Stimulated activated CD8-positive, alpha-beta memory T cell treated with anti-CD3 and anti-CD28 coated beads, Interleukin-15, amount 100 ng/mL, for 4 hours (primary cell): Measurements from ENCODE around the gene CHAC1.
"Not testable (repeated sequence)": the region's sequence is repeated elsewhere in the genome, so short reads cannot be mapped to it uniquely, and the experiment has no call there.

ENCODE experiments used
- DNase-seq, 2 donors: peaks; one replicate each; pipeline ENCODE4 v3.0.0-alpha.2; 2020; ENCODE audit warnings: low read depth in 2 of 2

CHAC1 gene

GRCh38 chr15:40957041-40957555, 3.8 kb downstream of the CHAC1 start:
- DNase-seq = no peak

DNA sequence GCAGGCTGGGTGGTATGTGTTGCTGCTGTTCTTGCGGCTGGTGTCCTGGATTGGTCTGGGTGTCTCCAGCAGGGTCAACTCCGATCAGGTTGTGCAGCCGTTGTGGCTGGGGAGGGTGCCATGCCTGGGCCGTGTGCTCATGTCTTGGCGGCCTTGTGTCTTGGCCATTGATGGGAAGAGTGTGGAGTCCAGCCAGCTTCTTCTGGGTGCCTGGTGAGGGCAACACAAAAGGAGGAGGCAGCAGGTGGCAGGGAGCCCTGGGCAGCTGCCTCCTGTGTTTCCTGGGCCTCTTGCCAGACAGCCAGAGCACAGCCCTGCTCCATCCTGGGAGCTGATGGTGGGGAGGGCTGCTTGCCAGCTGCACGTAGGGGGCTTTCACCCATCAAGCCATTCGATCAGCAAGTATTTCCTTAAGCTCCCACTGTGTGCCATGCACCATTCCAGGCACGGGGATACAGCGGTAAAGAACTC, 4.3 kb downstream of the CHAC1 start:
- DNase-seq = no peak

- no peak for DNase-seq
Observed at GRCh38 chr15:40958146-40958545, 4.9 kb downstream of the CHAC1 start.

- DNase-seq = no peak
Observed at GRCh38 chr15:40958723-40959122, 5.5 kb downstream of the CHAC1 start.

- no peak for DNase-seq
Observed at GRCh38 chr15:40959331-40960141, 6.3 kb downstream of the CHAC1 start.

DNA sequence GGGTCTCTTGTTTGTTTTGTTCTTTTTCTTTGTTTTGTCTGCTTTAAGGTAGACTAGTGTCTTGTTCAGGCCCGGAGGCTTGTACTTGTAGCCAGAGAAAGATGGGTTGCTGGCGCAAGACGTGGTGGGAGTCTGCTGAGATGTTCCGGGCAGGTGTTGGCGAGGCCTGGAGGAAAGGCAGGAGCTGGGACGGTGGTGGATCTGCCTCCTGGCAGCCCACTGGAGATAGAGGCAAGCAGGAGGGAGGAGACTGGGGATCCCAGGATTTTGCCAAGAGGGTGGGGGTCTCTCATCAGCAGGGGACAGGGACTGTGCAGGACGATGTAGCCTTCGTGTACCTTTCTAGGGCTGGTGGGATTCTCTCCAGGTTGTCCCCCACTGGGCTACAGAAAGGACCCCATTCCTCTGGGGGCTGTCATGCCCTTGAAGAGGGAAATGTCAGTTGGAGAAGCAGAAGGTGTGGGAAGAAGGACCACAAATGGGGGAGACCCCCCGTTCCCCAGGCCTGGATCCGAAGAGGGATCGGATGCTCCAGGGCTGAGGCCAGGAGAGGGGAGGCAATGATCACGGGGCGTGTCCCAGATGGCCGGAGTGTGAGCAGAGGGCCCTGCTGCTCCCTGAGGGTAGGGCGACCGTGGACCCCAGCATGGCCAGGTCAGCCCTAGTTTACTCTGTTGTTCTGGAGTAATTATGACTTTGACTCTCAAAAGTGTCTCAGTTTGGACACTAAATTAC, 7.0 kb downstream of the CHAC1 start:
- no peak for DNase-seq

- no peak for DNase-seq
Observed at GRCh38 chr15:40960925-40961324, 7.7 kb downstream of the CHAC1 start.

- DNase-seq = not testable (repeated sequence)
Observed at GRCh38 chr15:40961740-40962139, 8.5 kb downstream of the CHAC1 start.

DNA sequence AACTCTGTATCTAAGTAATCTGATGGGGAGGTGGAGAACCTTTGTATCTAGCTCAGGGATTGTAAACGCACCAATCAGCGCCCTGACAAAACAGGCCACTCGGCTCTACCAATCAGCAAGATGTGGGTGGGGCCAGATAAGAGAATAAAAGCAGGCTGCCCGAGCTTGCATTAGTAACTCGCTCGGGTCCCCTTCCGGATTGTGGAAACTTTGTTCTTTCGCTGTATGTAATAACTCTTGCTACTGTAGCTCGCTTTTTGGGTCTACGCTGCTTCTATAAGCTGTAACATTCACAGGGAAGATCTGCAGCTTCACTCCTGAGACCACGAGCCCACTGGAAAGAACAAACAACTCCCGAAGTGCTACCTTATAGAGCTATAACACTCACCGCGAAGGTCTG, 9.0 kb downstream of the CHAC1 start:
- not testable (repeated sequence) for DNase-seq

DNA sequence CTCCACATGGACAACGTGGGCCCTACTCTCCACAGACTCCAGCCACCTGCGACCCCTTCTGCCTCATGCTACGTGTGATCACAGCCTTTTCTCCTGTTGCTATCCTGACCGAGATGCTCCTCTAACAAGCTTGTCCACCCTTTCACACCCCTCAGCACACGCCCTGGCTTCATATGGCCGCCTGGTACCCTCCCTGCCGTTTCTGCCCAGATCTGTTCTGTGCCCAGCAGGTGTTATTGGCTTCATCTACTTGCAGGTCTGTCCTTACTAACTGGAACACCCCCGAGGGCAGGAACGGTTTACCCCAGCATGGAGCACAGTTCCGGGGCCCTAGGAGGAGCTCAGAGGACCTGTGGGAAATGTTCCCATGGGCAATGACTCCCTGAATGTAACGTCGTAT, 9.9 kb downstream of the CHAC1 start:
- no peak for DNase-seq

DNA sequence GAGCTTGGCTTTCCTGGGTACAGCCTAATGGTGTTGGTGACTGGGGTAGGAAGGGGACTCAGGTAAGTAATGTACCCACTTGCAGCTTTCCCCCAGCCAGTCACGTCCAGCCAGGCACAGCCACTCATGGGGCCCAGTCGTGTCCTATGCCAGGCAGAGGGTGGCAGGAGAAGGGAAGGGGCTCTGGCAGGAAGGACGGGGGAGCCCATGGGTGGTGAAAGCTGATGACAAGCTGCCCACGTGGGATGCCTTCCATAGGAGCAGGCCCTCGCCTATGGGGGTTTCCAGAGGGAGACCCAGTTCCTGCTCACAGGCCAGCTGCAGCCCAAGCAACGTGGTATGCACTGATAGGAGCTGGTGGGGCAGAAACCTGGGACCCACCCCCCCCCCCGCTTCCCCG, 10.7 kb downstream of the CHAC1 start:
- DNase-seq = no peak

DNA sequence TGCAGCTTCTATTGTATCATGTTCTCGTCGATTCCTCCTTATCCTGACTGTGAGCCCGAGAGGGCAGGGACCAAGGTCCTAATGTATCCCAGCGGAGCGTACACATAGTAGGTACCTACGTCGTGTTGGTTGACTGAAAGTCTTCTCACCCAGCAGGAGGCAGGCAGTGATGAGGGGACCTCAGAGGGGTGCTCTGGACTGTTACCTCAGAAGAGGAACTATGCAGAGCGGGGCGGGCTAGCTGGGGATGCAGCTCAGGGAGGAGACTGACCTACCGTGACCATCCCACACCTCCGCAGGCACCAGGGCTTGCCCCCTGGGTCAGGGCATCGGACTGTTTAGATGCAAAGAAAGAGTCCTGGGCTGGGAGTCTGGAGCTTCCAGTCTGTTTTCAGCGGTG, 11.4 kb downstream of the CHAC1 start:
- no peak for DNase-seq

GRCh38 chr15:40968290-40969085, 15.2 kb downstream of the CHAC1 start:
- DNase-seq = no peak

- DNase-seq = no peak
Observed at GRCh38 chr15:40969363-40969762, 16.1 kb downstream of the CHAC1 start.

DNA sequence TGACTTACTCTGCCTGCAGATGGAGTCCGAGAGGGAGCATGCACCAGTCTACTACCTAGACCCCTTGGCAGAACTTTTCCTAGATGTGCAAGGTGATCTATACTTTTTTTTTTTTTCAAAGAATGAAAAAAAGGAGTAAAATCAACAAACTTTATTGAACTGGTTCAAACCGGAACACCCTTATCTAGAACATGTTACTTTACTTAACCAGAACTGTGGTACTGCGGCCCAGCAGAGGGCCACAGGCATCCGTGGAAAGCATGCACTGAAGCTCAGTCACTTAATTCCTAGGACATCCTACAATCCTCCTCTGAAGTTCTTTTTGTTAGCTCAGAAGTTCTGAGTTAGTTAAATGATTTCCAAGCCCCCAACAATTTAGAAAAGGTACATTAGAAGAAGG, 21.6 kb downstream of the CHAC1 start:
- DNase-seq = no peak

- DNase-seq = no peak
Observed at GRCh38 chr15:40976819-40977218, 23.5 kb downstream of the CHAC1 start.

DNA sequence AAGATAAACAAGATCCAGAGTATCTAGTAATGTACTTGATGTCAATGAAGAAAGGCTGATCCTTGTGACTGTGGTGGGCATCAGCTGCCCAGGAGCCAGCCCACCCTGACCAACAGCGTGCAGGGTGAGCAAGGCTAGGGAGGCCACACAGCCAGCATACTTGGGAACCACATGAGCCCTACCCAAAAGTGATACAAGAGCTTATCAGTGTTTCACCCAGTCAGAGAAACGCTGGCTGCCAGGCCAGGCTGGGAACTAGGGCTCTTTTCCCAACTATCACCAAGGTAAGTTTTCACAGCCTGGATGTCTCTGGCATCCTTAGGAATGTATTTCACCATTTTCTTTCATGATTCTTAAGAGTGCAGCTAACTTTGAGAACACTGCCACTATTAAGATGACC, 24.9 kb downstream of the CHAC1 start:
- no peak for DNase-seq

- no peak for DNase-seq
Observed at GRCh38 chr15:40978562-40978961, 25.3 kb downstream of the CHAC1 start.

GRCh38 chr15:40981186-40981585, 27.9 kb downstream of the CHAC1 start:
- DNase-seq = no peak

GRCh38 chr15:40982855-40983254, 29.6 kb downstream of the CHAC1 start:
- DNase-seq = no peak

DNA sequence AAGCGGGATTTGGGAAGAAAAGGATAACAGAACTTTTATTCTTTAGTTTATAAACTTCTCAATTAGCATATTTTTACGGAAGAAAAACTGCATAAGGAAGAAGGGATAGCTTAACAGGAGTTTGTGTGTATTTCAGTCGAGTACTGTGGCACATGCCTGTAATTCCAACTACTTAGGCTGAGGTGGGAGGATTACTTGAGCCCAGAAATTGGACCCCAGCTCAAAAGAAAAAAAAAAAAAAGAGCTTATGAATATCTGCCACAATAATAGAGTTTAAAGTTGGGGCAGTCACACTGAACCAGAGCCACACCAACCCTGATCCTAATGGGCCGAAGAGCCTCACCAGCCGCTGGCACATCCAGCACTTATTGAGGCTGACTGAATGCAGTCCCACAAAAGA, 31.1 kb downstream of the CHAC1 start:
- DNase-seq = no peak

GRCh38 chr15:40984964-40985363, 31.7 kb downstream of the CHAC1 start:
- no peak for DNase-seq
